Caco-2 (cell line): Measurements from ENCODE around the gene HOXB3. TPM values are rescaled to one million over a fixed set of nuclear protein-coding genes. Genes with fewer than 3 reads are reported as not detected.

Experiments
- BruUV-seq: library from RNA; stranded (reverse); fragments of 400-500 nt; replicated peaks from 2 replicates; lab custom pipeline; 2021; lab: Mats Ljungman, UMichigan
- CTCF ChIA-PET: fragments of 300-600 bp; sonication (Branson Sonifier 250); formaldehyde crosslinking; loops from one replicate; lab custom pipeline; 2022; ENCODE audit warnings: antibody characterized with exemption; lab: Charles Lee
- POLR2A ChIA-PET: fragments of 300-600 bp; sonication (Branson Sonifier 250); formaldehyde crosslinking; loops from one replicate; lab custom pipeline; 2022; ENCODE audit warnings: antibody characterized with exemption; lab: Charles Lee
- DNase-seq, 2 experiments: peaks; one replicate each; pipeline versions ENCODE4 v3.0.0 to v3.0.0-alpha.2; 2020 to 2022
- H3K27me3 ChIP-seq: replicated peaks from 2 replicates; pipeline ENCODE4 v1.6.0; 2011; ENCODE audit warnings: low read length; ENCODE audit not compliant: control insufficient read depth, insufficient read depth
- H3K36me3 ChIP-seq: 2 replicates; pipeline ENCODE4 v1.5.1; 2011; ENCODE audit warnings: low read length; ENCODE audit not compliant: control insufficient read depth, insufficient read depth
- H3K4me1 ChIP-seq: fragments of 250-450 bp; sonication (Bioruptor Pico); 2 replicates; pipeline ENCODE4 v1.5.1; 2020; ENCODE audit warnings: mild to moderate bottlenecking
- H3K4me3 ChIP-seq: 2 replicates; pipeline ENCODE4 v1.5.1; 2011; ENCODE audit warnings: low read depth, mild to moderate bottlenecking, control low read depth, low read length
- H3K9me3 ChIP-seq: fragments of 250-450 bp; sonication (Bioruptor Pico); 2 replicates; pipeline ENCODE4 v1.5.1; 2020; ENCODE audit warnings: mild to moderate bottlenecking, moderate library complexity
- H3K27ac Mint-ChIP-seq: one replicate; pipeline ENCODE4 v1.8.0; 2022; ENCODE audit warnings: mixed read lengths; ENCODE audit not compliant: unreplicated experiment
- H3K27me3 Mint-ChIP-seq: one replicate; pipeline ENCODE4 v1.8.0; 2022; ENCODE audit warnings: mixed read lengths; ENCODE audit not compliant: insufficient read depth, unreplicated experiment
- H3K36me3 Mint-ChIP-seq: one replicate; pipeline ENCODE4 v1.8.0; 2022; ENCODE audit warnings: mild to moderate bottlenecking, mixed read lengths; ENCODE audit not compliant: insufficient read depth, unreplicated experiment
- H3K4me1 Mint-ChIP-seq: one replicate; pipeline ENCODE4 v1.8.0; 2022; ENCODE audit warnings: low read depth, mixed read lengths; ENCODE audit not compliant: unreplicated experiment
- H3K4me3 Mint-ChIP-seq: one replicate; pipeline ENCODE4 v1.8.0; 2022; ENCODE audit warnings: mild to moderate bottlenecking, moderate library complexity, mixed read lengths; ENCODE audit not compliant: unreplicated experiment
- H3K9me3 Mint-ChIP-seq: one replicate; pipeline ENCODE4 v1.8.0; 2022; ENCODE audit warnings: mixed read lengths; ENCODE audit not compliant: unreplicated experiment
- intact Hi-C: fragments of 100-400 bp; cut with micrococcal nuclease; formaldehyde crosslinking; loops from one replicate; pipeline ENCODE4 v1.10.0; 2022; ENCODE audit not compliant: unreplicated experiment
- total RNA-seq: library from RNA; stranded (reverse); gene quantifications from 2 replicates; pipeline ENCODE4 v1.2.3, GENCODE V29; 2022
- TF ChIP-seq, protein P1 (sequence below), 2 experiments: fragments of 200-600 bp in 1 of 2; IDR thresholded peaks; 1 replicate in 1 of 2; 2 replicates in 1 of 2; pipeline versions ENCODE4 v1.5.1 to v1.8.0; 2011 to 2022; ENCODE audit warnings: antibody characterized with exemption in 1 of 2, control low read depth in 1 of 2, inconsistent platforms in 1 of 2, low read depth in 1 of 2, low read length in 1 of 2, mild to moderate bottlenecking in 1 of 2, moderate library complexity in 1 of 2; ENCODE audit not compliant: insufficient read depth in 1 of 2, severe bottlenecking in 1 of 2, unreplicated experiment in 1 of 2

Gene HOXB3
- total RNA-seq, 1 experiment from 2014 or later: 7.2 TPM

DNA sequence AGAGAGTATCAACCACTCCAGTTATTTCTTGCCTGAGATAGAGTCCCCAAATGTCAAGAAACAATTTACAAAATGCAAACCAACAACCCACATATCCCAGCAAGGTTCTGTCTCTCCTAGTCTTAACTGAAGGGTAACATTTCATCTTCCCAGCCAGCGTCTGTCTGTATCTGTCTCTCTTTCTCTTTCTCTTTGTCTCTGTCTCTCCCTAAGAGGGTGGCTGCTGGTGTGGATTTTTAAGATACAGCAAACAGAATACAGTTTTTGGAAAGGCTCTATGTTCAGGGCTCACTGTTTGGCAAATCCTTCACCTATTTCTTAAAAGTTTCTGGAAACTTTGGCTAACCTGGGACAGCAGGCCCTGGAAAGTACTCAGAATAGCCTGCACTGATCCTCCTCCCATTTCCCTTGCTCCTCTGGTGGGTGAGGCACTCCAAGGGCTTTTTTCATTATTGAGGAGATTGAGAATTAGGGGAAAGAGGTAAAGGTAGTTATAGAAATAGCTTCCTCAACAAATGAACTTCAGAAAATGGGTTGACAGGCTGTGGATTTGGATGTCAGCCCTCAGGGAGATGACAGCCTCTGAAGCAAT is 18.1 kb downstream of the HOXB3 start:
- no peaks in the 10 kb centered on the region for H3K9me3 Mint-ChIP-seq
- intact Hi-C loops: no loop called here
- H3K27me3 ChIP-seq: no peaks in the 10 kb centered on the region
- H3K4me1 ChIP-seq: peaks cover 18% of the 10 kb centered on the region
- no peaks in the 10 kb centered on the region for H3K36me3 ChIP-seq
- no peaks in the 10 kb centered on the region for H3K9me3 ChIP-seq
- no peaks in the 10 kb centered on the region for H3K36me3 Mint-ChIP-seq
- no peak overlapping the region for H3K4me3 Mint-ChIP-seq
- no TSS peak for BruUV-seq
- no peak overlapping the region for H3K4me3 ChIP-seq
- H3K27me3 Mint-ChIP-seq: no peaks in the 10 kb centered on the region
- POLR2A ChIA-PET: interaction anchor here (0.6 kb wide), 1 partner anchor 8 kb away, joined by 9 read pairs; no protein-coding TSS in a partner anchor
- H3K4me1 Mint-ChIP-seq: no peaks in the 10 kb centered on the region
- TF ChIP-seq, protein P1, sequence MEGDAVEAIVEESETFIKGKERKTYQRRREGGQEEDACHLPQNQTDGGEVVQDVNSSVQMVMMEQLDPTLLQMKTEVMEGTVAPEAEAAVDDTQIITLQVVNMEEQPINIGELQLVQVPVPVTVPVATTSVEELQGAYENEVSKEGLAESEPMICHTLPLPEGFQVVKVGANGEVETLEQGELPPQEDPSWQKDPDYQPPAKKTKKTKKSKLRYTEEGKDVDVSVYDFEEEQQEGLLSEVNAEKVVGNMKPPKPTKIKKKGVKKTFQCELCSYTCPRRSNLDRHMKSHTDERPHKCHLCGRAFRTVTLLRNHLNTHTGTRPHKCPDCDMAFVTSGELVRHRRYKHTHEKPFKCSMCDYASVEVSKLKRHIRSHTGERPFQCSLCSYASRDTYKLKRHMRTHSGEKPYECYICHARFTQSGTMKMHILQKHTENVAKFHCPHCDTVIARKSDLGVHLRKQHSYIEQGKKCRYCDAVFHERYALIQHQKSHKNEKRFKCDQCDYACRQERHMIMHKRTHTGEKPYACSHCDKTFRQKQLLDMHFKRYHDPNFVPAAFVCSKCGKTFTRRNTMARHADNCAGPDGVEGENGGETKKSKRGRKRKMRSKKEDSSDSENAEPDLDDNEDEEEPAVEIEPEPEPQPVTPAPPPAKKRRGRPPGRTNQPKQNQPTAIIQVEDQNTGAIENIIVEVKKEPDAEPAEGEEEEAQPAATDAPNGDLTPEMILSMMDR (IDR thresholded peaks at IDR 0.05; ENCODE audit: insufficient read depth in 1 of 2, low read depth in 1 of 2, low read length in 1 of 2, severe bottlenecking in 1 of 2, unreplicated experiment in 1 of 2): no peak
- no peak overlapping the region for H3K27ac Mint-ChIP-seq
- CTCF ChIA-PET: no interaction called here
- DNase-seq: no peak

DNA sequence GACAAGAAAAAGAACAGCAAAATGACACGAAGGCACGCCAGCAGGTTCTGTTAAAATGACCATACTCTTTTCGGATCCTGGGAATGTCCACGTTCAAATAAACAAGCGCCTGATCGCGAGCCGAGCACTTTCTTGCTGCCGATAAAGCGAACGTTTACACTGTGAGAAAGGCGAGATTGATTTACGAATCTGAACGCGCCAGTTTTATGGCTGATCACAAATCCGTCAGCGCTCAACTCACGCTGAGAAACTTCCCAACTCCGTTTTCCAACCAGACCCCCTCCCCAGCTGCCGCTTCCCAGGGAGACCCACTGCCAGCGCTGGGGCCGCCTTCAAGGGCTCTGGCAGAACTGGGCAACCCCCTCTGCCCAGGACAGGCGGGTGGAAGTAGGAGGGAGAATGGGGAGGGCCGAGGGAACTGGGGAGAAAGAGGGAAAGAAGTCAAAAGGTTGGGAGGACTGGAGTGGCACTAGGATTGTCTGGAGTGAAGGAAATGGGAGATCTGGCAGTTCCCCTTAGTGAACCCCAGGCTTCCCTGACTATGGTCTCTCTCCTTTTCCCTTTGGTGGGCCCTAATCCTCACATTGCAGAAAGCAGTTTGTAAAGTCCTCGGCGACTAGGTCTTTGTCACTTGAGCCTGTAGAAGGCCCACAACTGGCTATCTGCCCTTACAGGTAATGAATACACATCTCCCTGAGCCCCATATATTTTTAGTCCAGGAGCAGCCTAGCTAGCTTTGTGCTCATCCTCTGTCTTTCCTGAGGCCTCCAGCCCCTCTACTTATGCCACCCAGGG is 18.8 kb downstream of the HOXB3 start:
- no peaks in the 10 kb centered on the region for H3K27me3 Mint-ChIP-seq
- TF ChIP-seq, protein P1 (IDR thresholded peaks at IDR 0.05; ENCODE audit: insufficient read depth in 1 of 2, low read depth in 1 of 2, low read length in 1 of 2, severe bottlenecking in 1 of 2, unreplicated experiment in 1 of 2): no peak
- H3K4me3 ChIP-seq: no peak overlapping the region
- H3K27me3 ChIP-seq: no peaks in the 10 kb centered on the region
- H3K36me3 ChIP-seq: no peaks in the 10 kb centered on the region
- no peaks in the 10 kb centered on the region for H3K9me3 ChIP-seq
- H3K9me3 Mint-ChIP-seq: no peaks in the 10 kb centered on the region
- BruUV-seq: no TSS peak
- CTCF ChIA-PET: interaction anchor here (0.6 kb wide), 1 partner anchor 504 kb away, joined by 4 read pairs; no protein-coding TSS in a partner anchor
- DNase-seq: no peak
- POLR2A ChIA-PET: interaction anchor here (0.6 kb wide), 1 partner anchor 9 kb away, joined by 9 read pairs; no protein-coding TSS in a partner anchor
- intact Hi-C loops: no loop called here
- H3K4me1 Mint-ChIP-seq: no peaks in the 10 kb centered on the region
- no peak overlapping the region for H3K27ac Mint-ChIP-seq
- no peaks in the 10 kb centered on the region for H3K36me3 Mint-ChIP-seq
- H3K4me1 ChIP-seq: peaks cover 17% of the 10 kb centered on the region
- no peak overlapping the region for H3K4me3 Mint-ChIP-seq

DNA sequence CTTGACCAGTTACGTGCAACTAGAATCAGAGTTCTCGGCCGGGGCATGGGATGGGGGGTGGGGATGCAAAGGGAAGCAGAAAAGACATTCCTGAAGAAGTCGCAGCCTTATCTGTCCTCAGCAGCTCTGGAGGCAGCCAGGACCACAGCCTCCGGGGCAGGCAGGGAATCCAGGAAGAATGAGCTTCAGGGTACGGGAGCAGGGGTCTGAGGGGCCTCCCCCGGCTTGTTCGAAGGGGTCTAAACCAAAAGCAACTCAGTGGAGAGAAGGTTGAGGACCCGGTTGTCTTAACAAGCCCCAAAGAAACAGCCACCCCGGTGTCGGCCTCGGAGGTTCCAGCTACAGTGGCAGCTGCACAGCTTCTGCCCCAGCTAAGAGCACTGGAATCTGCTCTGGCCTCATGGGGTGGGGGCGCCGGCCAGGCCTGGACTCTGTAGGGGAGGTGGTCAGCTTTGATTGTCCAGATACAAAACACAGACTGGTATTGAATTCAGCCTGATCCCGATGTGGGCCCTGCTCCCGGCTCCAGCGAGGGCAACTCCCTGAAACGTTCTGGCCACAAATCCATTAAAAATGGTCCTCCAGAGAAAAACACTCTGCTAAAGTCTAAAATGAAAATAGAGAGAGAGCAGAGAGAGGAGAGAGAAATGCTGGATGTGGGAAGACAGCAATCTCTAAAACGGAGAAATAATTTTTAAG is 19.6 kb downstream of the HOXB3 start:
- no peaks in the 10 kb centered on the region for H3K4me1 Mint-ChIP-seq
- POLR2A ChIA-PET: no interaction called here
- no peaks in the 10 kb centered on the region for H3K27me3 ChIP-seq

More for the DNA sequence above, 19.6 kb downstream of the HOXB3 start:
- no peaks in the 10 kb centered on the region for H3K36me3 ChIP-seq
- no peak overlapping the region for H3K4me3 ChIP-seq
- no peaks in the 10 kb centered on the region for H3K9me3 Mint-ChIP-seq
- H3K4me1 ChIP-seq: peaks cover 17% of the 10 kb centered on the region
- BruUV-seq: no TSS peak
- H3K9me3 ChIP-seq: no peaks in the 10 kb centered on the region
- H3K27ac Mint-ChIP-seq: no peak overlapping the region
- TF ChIP-seq, protein P1 (IDR thresholded peaks at IDR 0.05; ENCODE audit: insufficient read depth in 1 of 2, low read depth in 1 of 2, low read length in 1 of 2, severe bottlenecking in 1 of 2, unreplicated experiment in 1 of 2): no peak
- H3K27me3 Mint-ChIP-seq: no peaks in the 10 kb centered on the region
- intact Hi-C loops: no loop called here
- no peak for DNase-seq
- no peak overlapping the region for H3K4me3 Mint-ChIP-seq
- CTCF ChIA-PET: interaction anchor here (0.6 to 0.8 kb wide), 3 partner anchors 42 to 505 kb away, joined by 3 to 4 read pairs (median 4); no protein-coding TSS in a partner anchor
- H3K36me3 Mint-ChIP-seq: no peaks in the 10 kb centered on the region
